Liver (tissue), 3 donors: ENCODE data around the gene GPD2.

Experiments used
- ATF3 ChIP-seq: IDR thresholded peaks from 2 replicates; pipeline ENCODE4 v1.6.1; 2016; ENCODE audit warnings: antibody characterized with exemption
- CTCF ChIP-seq: fragments of 150-350 bp; IDR thresholded peaks from 2 replicates; pipeline ENCODE4 v1.5.1; 2017; ENCODE audit warnings: improper control_type of control experiment, low read depth, low read length; ENCODE audit not compliant: missing input control
- EGR1 ChIP-seq, 2 donors: IDR thresholded peaks; 2 replicates each; pipeline ENCODE4 v1.6.1; 2016 to 2018; ENCODE audit warnings: antibody characterized with exemption in 2 of 2, low read depth in 2 of 2
- JUND ChIP-seq, 2 donors: IDR thresholded peaks; 2 replicates each; pipeline ENCODE4 v1.6.1; 2016; ENCODE audit warnings: antibody characterized with exemption in 2 of 2
- MAX ChIP-seq: IDR thresholded peaks from 2 replicates; pipeline ENCODE4 v1.6.1; 2016; ENCODE audit warnings: antibody characterized with exemption
- RAD21 ChIP-seq, 2 donors: IDR thresholded peaks; 2 replicates each; pipeline ENCODE4 v1.6.1; 2016; ENCODE audit warnings: antibody characterized with exemption in 2 of 2, mild to moderate bottlenecking in 2 of 2
- REST ChIP-seq: IDR thresholded peaks from 2 replicates; pipeline ENCODE4 v1.6.1; 2016; ENCODE audit warnings: antibody characterized with exemption, mild to moderate bottlenecking
- SP1 ChIP-seq: IDR thresholded peaks from 2 replicates; pipeline ENCODE4 v1.6.1; 2018; ENCODE audit warnings: antibody characterized with exemption, mild to moderate bottlenecking
- TAF1 ChIP-seq: conservative IDR thresholded peaks from 2 replicates; pipeline ENCODE4 v1.6.1; 2016; ENCODE audit warnings: antibody characterized with exemption, mild to moderate bottlenecking
- ZBTB33 ChIP-seq: IDR thresholded peaks from 2 replicates; pipeline ENCODE4 v1.6.1; 2016; ENCODE audit warnings: antibody characterized with exemption
- donor health status: healthy.
- donor health status: healthy.

- TF ChIP-seq CTCF = no peak
- TF ChIP-seq JUND (IDR thresholded peaks at IDR 0.05) = no peak
- TF ChIP-seq REST = no peak
- TF ChIP-seq EGR1 (IDR thresholded peaks at IDR 0.05; ENCODE audit: low read depth in 2 of 2) = no peak
- TF ChIP-seq TAF1 = no peak
- no peak for TF ChIP-seq RAD21 (IDR thresholded peaks at IDR 0.05)
- no peak for TF ChIP-seq MAX
- TF ChIP-seq SP1 = no peak
- no peak for TF ChIP-seq ATF3
- TF ChIP-seq ZBTB33 = no peak
Observed at GRCh38 chr2:156427074-156427473, 9.1 kb upstream of the GPD2 start.
